SU-DHL-6 (cell line): ENCODE results near the gene ATG16L1.

ENCODE experiments used
- EZH2phosphoT487 ChIP-seq: fragments of 200-600 bp; sonication (generic), shearing (Covaris generic); conservative IDR thresholded peaks from 2 replicates; pipeline ENCODE4 v1.6.1; 2018; ENCODE audit warnings: mild to moderate bottlenecking, antibody characterized with exemption, low read length, moderate library complexity, mixed read lengths
- TF ChIP-seq, protein P1 (sequence below): fragments of 200-600 bp; sonication (generic); IDR thresholded peaks from one replicate; pipeline ENCODE4 v1.5.1; 2017; ENCODE audit warnings: antibody characterized with exemption, mild to moderate bottlenecking, low read length, moderate library complexity; ENCODE audit not compliant: insufficient read depth, poor library complexity, severe bottlenecking

DNA sequence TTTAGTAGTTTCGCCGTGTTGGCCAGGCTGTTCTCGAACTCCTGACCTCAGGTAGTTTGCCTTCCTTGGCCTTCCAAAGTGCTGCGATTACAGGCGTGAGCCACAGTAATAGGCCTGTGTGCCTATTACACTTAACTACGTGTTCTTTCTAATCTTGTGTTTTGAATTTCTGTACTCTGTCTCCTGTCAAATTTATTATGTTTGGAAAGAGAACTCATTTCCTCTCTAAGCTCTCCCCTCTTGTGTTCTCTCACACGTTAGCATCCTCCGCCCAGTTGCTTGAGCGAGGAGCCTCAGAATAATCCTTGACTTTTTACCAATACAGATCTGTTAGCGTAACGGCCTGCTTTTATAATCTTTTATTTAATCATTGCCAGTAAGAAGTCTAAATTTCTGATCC, 3.7 kb downstream of the ATG16L1 start:
- TF ChIP-seq, protein P1, sequence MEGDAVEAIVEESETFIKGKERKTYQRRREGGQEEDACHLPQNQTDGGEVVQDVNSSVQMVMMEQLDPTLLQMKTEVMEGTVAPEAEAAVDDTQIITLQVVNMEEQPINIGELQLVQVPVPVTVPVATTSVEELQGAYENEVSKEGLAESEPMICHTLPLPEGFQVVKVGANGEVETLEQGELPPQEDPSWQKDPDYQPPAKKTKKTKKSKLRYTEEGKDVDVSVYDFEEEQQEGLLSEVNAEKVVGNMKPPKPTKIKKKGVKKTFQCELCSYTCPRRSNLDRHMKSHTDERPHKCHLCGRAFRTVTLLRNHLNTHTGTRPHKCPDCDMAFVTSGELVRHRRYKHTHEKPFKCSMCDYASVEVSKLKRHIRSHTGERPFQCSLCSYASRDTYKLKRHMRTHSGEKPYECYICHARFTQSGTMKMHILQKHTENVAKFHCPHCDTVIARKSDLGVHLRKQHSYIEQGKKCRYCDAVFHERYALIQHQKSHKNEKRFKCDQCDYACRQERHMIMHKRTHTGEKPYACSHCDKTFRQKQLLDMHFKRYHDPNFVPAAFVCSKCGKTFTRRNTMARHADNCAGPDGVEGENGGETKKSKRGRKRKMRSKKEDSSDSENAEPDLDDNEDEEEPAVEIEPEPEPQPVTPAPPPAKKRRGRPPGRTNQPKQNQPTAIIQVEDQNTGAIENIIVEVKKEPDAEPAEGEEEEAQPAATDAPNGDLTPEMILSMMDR = no peak
- TF ChIP-seq EZH2phosphoT487 = no peak
